GM23248 (cell line): ENCODE data around the gene GRIA3.

Experiments
- EZH2 ChIP-seq: fragments of 200-600 bp; sonication (generic); IDR thresholded peaks from 2 replicates; pipeline ENCODE4 v1.6.1; 2018; ENCODE audit warnings: antibody characterized with exemption, mild to moderate bottlenecking; ENCODE audit not compliant: insufficient read depth, poor library complexity, severe bottlenecking
- EZH2phosphoT487 ChIP-seq: fragments of 200-600 bp; sonication (generic); IDR thresholded peaks from 2 replicates; pipeline ENCODE4 v1.6.1; 2018; ENCODE audit warnings: antibody characterized with exemption, moderate library complexity, mild to moderate bottlenecking, low read depth; ENCODE audit not compliant: insufficient read depth

- TF ChIP-seq EZH2, result no peak
- TF ChIP-seq EZH2phosphoT487, result no peak
Measured at GRCh38 chrX:123210252-123210651, 26.2 kb downstream of the GRIA3 start.
